IMR-90 (cell line): ENCODE results near the gene KRT32. TPM values are rescaled to one million over a fixed set of nuclear protein-coding genes. Genes with fewer than 3 reads are reported as not detected.

ENCODE experiments used
- ATAC-seq: fragments of 200-7000 bp; cut with Tn5 transposase; 2 replicates; pipeline ENCODE4 v1.9.1; 2020; ENCODE audit warnings: low read depth, mild to moderate bottlenecking, moderate library complexity
- BruUV-seq: library from RNA; stranded (reverse); fragments of 400-500 nt; replicated peaks from 2 replicates; lab custom pipeline; 2021; lab: Mats Ljungman, UMichigan
- CTCF ChIA-PET: fragments of 300-600 bp; formaldehyde crosslinking; extraction: SDS; loops from one replicate; lab custom pipeline; 2021; ENCODE audit warnings: antibody characterized with exemption; lab: Yijun Ruan, JAX
- POLR2A ChIA-PET: fragments of 300-600 bp; sonication (Branson Sonifier 250); formaldehyde crosslinking; loops from one replicate; lab custom pipeline; 2022; ENCODE audit warnings: antibody characterized with exemption; ENCODE audit not compliant: unreplicated experiment; lab: Charles Lee
- DNase-seq: peaks from one replicate; pipeline ENCODE4 v3.0.0; 2013
- H2AFZ ChIP-seq: replicated peaks from 2 replicates; pipeline ENCODE3; 2013; ENCODE audit warnings: low read length, mild to moderate bottlenecking; ENCODE audit not compliant: poor library complexity
- H2AK5ac ChIP-seq: 2 replicates; pipeline ENCODE4 v1.6.1; 2013; ENCODE audit warnings: low read depth, low read length, inconsistent platforms
- H2AK9ac ChIP-seq: replicated peaks from 2 replicates; pipeline ENCODE3; 2013; ENCODE audit warnings: mild to moderate bottlenecking, low read depth, low read length, moderate library complexity; ENCODE audit not compliant: poor library complexity
- H2BK120ac ChIP-seq: 2 replicates; pipeline ENCODE4 v1.6.1; 2013; ENCODE audit warnings: low read depth, low read length, inconsistent platforms
- H2BK15ac ChIP-seq: 3 replicates; pipeline ENCODE4 v1.6.1; 2013; ENCODE audit warnings: low read depth, low read length, inconsistent platforms
- H2BK20ac ChIP-seq: 2 replicates; pipeline ENCODE4 v1.6.1; 2013; ENCODE audit warnings: low read depth, mild to moderate bottlenecking, inconsistent platforms, low read length, moderate library complexity
- H2BK5ac ChIP-seq: 2 replicates; pipeline ENCODE4 v1.6.1; 2013; ENCODE audit warnings: mild to moderate bottlenecking, low read depth, low read length, inconsistent platforms; ENCODE audit not compliant: poor library complexity, severe bottlenecking
- H3K14ac ChIP-seq: replicated peaks from 2 replicates; pipeline ENCODE4 v1.6.1; 2013; ENCODE audit warnings: low read depth, low read length, inconsistent platforms
- H3K18ac ChIP-seq: 2 replicates; pipeline ENCODE4 v1.6.1; 2013; ENCODE audit warnings: low read depth, low read length, control low read depth
- H3K23ac ChIP-seq: 2 replicates; pipeline ENCODE4 v1.6.1; 2013; ENCODE audit warnings: low read depth, low read length, inconsistent platforms
- H3K27ac ChIP-seq: 2 replicates; pipeline ENCODE4 v1.5.1; 2013; ENCODE audit warnings: mild to moderate bottlenecking, control low read depth, low read length; ENCODE audit not compliant: insufficient read depth
- H3K27me3 ChIP-seq: 2 replicates; pipeline ENCODE4 v1.6.1; 2013; ENCODE audit warnings: low read length; ENCODE audit not compliant: control insufficient read depth, insufficient read depth
- H3K36me3 ChIP-seq: 2 replicates; pipeline ENCODE4 v1.6.1; 2013; ENCODE audit warnings: low read length, mixed read lengths; ENCODE audit not compliant: control insufficient read depth, insufficient read depth
- H3K4ac ChIP-seq: 2 replicates; pipeline ENCODE4 v1.6.1; 2013; ENCODE audit warnings: low read depth, low read length, inconsistent platforms
- H3K4me1 ChIP-seq: 2 replicates; pipeline ENCODE4 v1.6.1; 2013; ENCODE audit warnings: low read length, mixed read lengths; ENCODE audit not compliant: control insufficient read depth, insufficient read depth
- H3K4me2 ChIP-seq: 2 replicates; pipeline ENCODE4 v1.6.1; 2013; ENCODE audit warnings: low read depth, mild to moderate bottlenecking, control low read depth, low read length, moderate library complexity
- H3K4me3 ChIP-seq: 2 replicates; pipeline ENCODE4 v1.5.1; 2013; ENCODE audit warnings: low read depth, mild to moderate bottlenecking, control low read depth, low read length, moderate library complexity; ENCODE audit not compliant: insufficient read depth
- H3K56ac ChIP-seq: 2 replicates; pipeline ENCODE4 v1.6.1; 2013; ENCODE audit warnings: low read length, inconsistent platforms; ENCODE audit not compliant: insufficient read depth; ENCODE audit errors: extremely low read depth
- H3K79me1 ChIP-seq, 2 experiments: 2 replicates each; pipeline ENCODE4 v1.6.1; 2013; ENCODE audit warnings: low read length in 2 of 2, inconsistent platforms in 1 of 2, low read depth in 1 of 2
- H3K9ac ChIP-seq: 2 replicates; pipeline ENCODE4 v1.6.1; 2013; ENCODE audit warnings: low read depth, low read length, control low read depth
- H3K9me1 ChIP-seq: 2 replicates; pipeline ENCODE4 v1.6.1; 2013; ENCODE audit warnings: low read length, inconsistent platforms; ENCODE audit not compliant: insufficient read depth
- H3K9me3 ChIP-seq: 2 replicates; pipeline ENCODE4 v1.6.1; 2013; ENCODE audit warnings: low read length; ENCODE audit not compliant: control insufficient read depth, insufficient read depth
- H4K20me1 ChIP-seq: 2 replicates; pipeline ENCODE4 v1.6.1; 2013; ENCODE audit warnings: low read length, inconsistent platforms; ENCODE audit not compliant: insufficient read depth
- H4K5ac ChIP-seq: 2 replicates; pipeline ENCODE4 v1.6.1; 2013; ENCODE audit warnings: mild to moderate bottlenecking, low read depth, low read length, control low read depth
- H4K8ac ChIP-seq, 2 experiments: 2 replicates each; pipeline ENCODE4 v1.6.1; 2013; ENCODE audit warnings: low read depth in 2 of 2, low read length in 2 of 2, control low read depth in 1 of 2, inconsistent platforms in 1 of 2
- H4K91ac ChIP-seq: 2 replicates; pipeline ENCODE4 v1.6.1; 2013; ENCODE audit warnings: low read depth, low read length, inconsistent platforms; ENCODE audit not compliant: insufficient read depth
- CHD1 ChIP-seq: IDR thresholded peaks from 2 replicates; pipeline ENCODE4 v1.6.1; 2012; ENCODE audit warnings: low read depth, low read length, improper control_type of control experiment
- MAZ ChIP-seq: IDR thresholded peaks from 2 replicates; pipeline ENCODE4 v1.6.1; 2012; ENCODE audit warnings: low read depth, mild to moderate bottlenecking, low read length, improper control_type of control experiment, moderate library complexity, borderline replicate concordance
- POLR2A ChIP-seq: IDR thresholded peaks from 2 replicates; pipeline ENCODE4 v1.6.1; 2012; ENCODE audit warnings: mild to moderate bottlenecking, low read depth, low read length
- RCOR1 ChIP-seq: IDR thresholded peaks from 2 replicates; pipeline ENCODE4 v1.6.1; 2012; ENCODE audit warnings: mild to moderate bottlenecking, low read length, improper control_type of control experiment; ENCODE audit not compliant: insufficient replicate concordance
- RFX5 ChIP-seq: IDR thresholded peaks from 2 replicates; pipeline ENCODE4 v1.8.0; 2012; ENCODE audit warnings: low read depth, mild to moderate bottlenecking, low read length, moderate library complexity
- SMC3 ChIP-seq: fragments of 150-350 bp; IDR thresholded peaks from 2 replicates; pipeline ENCODE4 v1.6.1; 2016; ENCODE audit warnings: low read depth, mild to moderate bottlenecking, antibody characterized with exemption, low read length, moderate library complexity
- WGBS, 2 experiments: methylation state at CpG; one replicate each; pipeline versions ENCODE4 v1.1.5 to v1.1.7; 2013; ENCODE audit warnings: missing lambda C conversion rate in 2 of 2; ENCODE audit not compliant: insufficient read length in 1 of 2; ENCODE audit errors: extremely low coverage in 2 of 2; 5-methylcytosine and 5-hydroxymethylcytosine counted together
- dilution Hi-C: fragments of 300-500 bp; cut with HindIII; formaldehyde crosslinking; loops from one replicate; pipeline ENCODE4 v1.14.3; 2018; ENCODE audit warnings: low sequenced_read_pairs; ENCODE audit not compliant: unreplicated experiment
- in situ Hi-C: fragments of 300-500 bp; cut with MboI; formaldehyde crosslinking; loops from 3 replicates; pipeline ENCODE4 v1.14.3; 2019; ENCODE audit warnings: low sequenced_read_pairs, inconsistent platforms, mixed read lengths
- intact Hi-C: fragments of 100-400 bp; cut with micrococcal nuclease; formaldehyde crosslinking; loops from 2 replicates; pipeline ENCODE4 v1.10.0; 2022
- polyA plus RNA-seq, 3 experiments: library from polyadenylated mRNA; depleted of rRNA; stranded (reverse); fragments of >200 nt; gene quantifications; 2 replicates each; pipeline ENCODE4 v1.2.3, GENCODE V29; 2012; ENCODE audit warnings: low replicate concordance in 1 of 3
- total RNA-seq: library from RNA; depleted of rRNA; stranded (reverse); fragments of >200 nt; gene quantifications from 2 replicates; pipeline ENCODE4 v1.2.3, GENCODE V29; 2012
- TF ChIP-seq, protein P1 (sequence below): conservative IDR thresholded peaks from 2 replicates; pipeline ENCODE4 v1.5.1; 2012; ENCODE audit warnings: mild to moderate bottlenecking, low read depth, low read length, improper control_type of control experiment

Gene KRT32
- total and polyA plus RNA-seq, 2 of the 4 experiments (the other 2 are of a cell fraction), result 0.09 TPM; not detected in 1

DNA sequence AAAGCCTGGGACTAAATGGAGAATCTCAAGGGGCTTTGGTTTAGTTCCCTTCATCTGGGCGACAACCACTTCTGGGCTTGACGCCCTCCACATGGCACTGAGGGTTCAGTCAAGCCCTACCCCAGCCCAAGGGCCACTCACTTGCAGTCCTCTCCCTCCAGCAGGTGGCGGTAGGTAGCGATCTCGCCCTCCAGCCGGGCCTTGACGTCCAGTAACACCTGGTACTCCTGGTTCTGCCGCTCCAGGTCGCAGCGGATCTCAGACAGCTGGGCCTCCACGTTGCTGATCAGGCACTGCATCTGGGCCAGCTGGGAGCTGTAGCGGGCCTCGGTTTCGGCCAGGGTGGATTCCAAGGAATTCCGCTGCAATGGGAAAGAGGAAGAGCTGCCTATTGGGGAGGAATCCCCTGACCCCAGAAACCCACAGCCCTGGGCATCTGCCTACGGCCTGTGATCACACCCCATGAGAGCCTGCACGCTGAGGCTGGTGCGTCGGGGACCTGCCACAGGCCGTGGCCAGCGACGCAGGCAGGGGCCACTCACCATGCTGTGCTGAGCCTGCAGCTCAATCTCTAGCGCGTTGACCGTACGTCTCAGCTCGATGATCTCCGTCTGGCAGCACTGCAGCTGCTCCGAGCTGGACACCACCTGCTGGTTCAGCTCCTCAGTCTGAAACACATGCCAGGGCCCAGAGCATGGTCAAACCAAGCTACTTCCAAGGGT lies 19.8 kb upstream of the KRT32 start:
- Histone ChIP-seq H3K79me1 (no peaks in the 10 kb centered on the region), H3K14ac (no peak overlapping the region), H4K5ac (no peak overlapping the region), H3K23ac (no peak overlapping the region), H3K4ac (no peak overlapping the region), H4K8ac (no peak overlapping the region), H3K27me3 (peaks cover 4% of the 10 kb centered on the region; the same call in 1 of the 2 replicates), H2AK5ac (0 out of 2 replicates have a peak overlapping the region, but pooled peaks have one; percentile 34), H3K27ac (no peak overlapping the region), H3K9ac (no peak overlapping the region), H3K4me2 (no peak overlapping the region), H2BK120ac (no peak overlapping the region), H2BK20ac (no peak overlapping the region), H2AK9ac (no peak overlapping the region), H3K9me3 (no peaks in the 10 kb centered on the region), H4K20me1 (no peaks in the 10 kb centered on the region), H3K4me3 (no peak overlapping the region), H3K4me1 (no peaks in the 10 kb centered on the region), H3K18ac (no peak overlapping the region), H2AFZ (no peak overlapping the region), H2BK5ac (no peak overlapping the region), H2BK15ac (no peak overlapping the region), H4K91ac (no peak overlapping the region), H3K56ac (no peak overlapping the region), H3K9me1 (no peaks in the 10 kb centered on the region), H3K36me3 (no peaks in the 10 kb centered on the region)
- CTCF ChIA-PET, result no interaction called here
- intact Hi-C loops (no loop called here), in situ Hi-C loops (no loop called here), dilution Hi-C loops (no loop called here)
- ATAC-seq (no peak), DNase-seq (no peak)
- POLR2A ChIA-PET, result no interaction called here
- TF ChIP-seq SMC3 (0 out of 2 replicates have a peak, but pooled peaks have one; percentile 10), POLR2A (no peak), RCOR1 (no peak), CHD1 (no peak), MAZ (no peak), RFX5 (no peak)
- TF ChIP-seq, protein P1, sequence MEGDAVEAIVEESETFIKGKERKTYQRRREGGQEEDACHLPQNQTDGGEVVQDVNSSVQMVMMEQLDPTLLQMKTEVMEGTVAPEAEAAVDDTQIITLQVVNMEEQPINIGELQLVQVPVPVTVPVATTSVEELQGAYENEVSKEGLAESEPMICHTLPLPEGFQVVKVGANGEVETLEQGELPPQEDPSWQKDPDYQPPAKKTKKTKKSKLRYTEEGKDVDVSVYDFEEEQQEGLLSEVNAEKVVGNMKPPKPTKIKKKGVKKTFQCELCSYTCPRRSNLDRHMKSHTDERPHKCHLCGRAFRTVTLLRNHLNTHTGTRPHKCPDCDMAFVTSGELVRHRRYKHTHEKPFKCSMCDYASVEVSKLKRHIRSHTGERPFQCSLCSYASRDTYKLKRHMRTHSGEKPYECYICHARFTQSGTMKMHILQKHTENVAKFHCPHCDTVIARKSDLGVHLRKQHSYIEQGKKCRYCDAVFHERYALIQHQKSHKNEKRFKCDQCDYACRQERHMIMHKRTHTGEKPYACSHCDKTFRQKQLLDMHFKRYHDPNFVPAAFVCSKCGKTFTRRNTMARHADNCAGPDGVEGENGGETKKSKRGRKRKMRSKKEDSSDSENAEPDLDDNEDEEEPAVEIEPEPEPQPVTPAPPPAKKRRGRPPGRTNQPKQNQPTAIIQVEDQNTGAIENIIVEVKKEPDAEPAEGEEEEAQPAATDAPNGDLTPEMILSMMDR, result peak; percentile 17; the same call in 1 of the 2 replicates
- BruUV-seq, result no TSS peak
- 71% methylated on average over 22 of the region's 29 CpGs; no CpG with 5 or more reads in 1 of the 2 experiments for WGBS, 2 experiments
